Hematopoietic multipotent progenitor cell (in vitro differentiated cells): ENCODE results near the gene KLK13. TPM values are rescaled to one million over a fixed set of nuclear protein-coding genes. Genes with fewer than 3 reads are reported as not detected.

Source experiments
- total RNA-seq: library from RNA; depleted of rRNA; stranded (reverse); fragments of >200 nt; gene quantifications from one replicate; pipeline ENCODE4 v1.2.3, GENCODE V29; 2012

KLK13 gene
- total RNA-seq, 1 donor: not detected

Other genes with a start within 250 kb of the KLK13 start
- gene KLK1, start 241.3 kb downstream of the KLK13 start, total RNA-seq: not detected
- not detected for gene KLK15, start 231.5 kb downstream of the KLK13 start, total RNA-seq
- gene KLK3, start 210.2 kb downstream of the KLK13 start, total RNA-seq: under 0.01 TPM
- gene KLK2, start 191.7 kb downstream of the KLK13 start, total RNA-seq: not detected
- gene KLK4, start 153.7 kb downstream of the KLK13 start, total RNA-seq: not detected
- gene KLK5, start 112.1 kb downstream of the KLK13 start, total RNA-seq: not detected
- not detected for gene KLK6, start 95.5 kb downstream of the KLK13 start, total RNA-seq
- gene KLK7, start 81.2 kb downstream of the KLK13 start, total RNA-seq: not detected
- not detected for gene KLK8, start 63.5 kb downstream of the KLK13 start, total RNA-seq
- not detected for gene KLK10, start 45.4 kb downstream of the KLK13 start, total RNA-seq
- gene KLK11, start 38.5 kb downstream of the KLK13 start, total RNA-seq: not detected
- not detected for gene KLK12, start 30.1 kb downstream of the KLK13 start, total RNA-seq
- gene KLK14, start 17.8 kb upstream of the KLK13 start, total RNA-seq: not detected
- 9.2 TPM for gene CTU1, start 43.3 kb upstream of the KLK13 start, total RNA-seq
- gene SIGLEC9, start 59.8 kb upstream of the KLK13 start, total RNA-seq: 0.27 TPM
- under 0.01 TPM for gene SIGLEC7, start 77.2 kb upstream of the KLK13 start, total RNA-seq
- 9.2 TPM for gene CD33, start 160.0 kb upstream of the KLK13 start, total RNA-seq
- gene SIGLECL1, start 186.0 kb upstream of the KLK13 start, total RNA-seq: not detected
- gene IGLON5, start 246.6 kb upstream of the KLK13 start, total RNA-seq: 1.1 TPM